SK-N-SH (cell line): ENCODE measurements around the gene RAMACL. TPM values are rescaled to one million over a fixed set of nuclear protein-coding genes. Genes with fewer than 3 reads are reported as not detected.
A peak's percentile ranks its signal among the peaks of the same experiment; 100 is the strongest.

Experiments
- CTCF ChIA-PET: fragments of 300-600, 350-600 bp; formaldehyde crosslinking; extraction: SDS; loops from one replicate; lab custom pipeline; 2021; lab: Yijun Ruan, JAX
- POLR2A ChIA-PET: fragments of 350-600 bp; sonication (Branson Sonifier 250); formaldehyde crosslinking; extraction: SDS; loops from one replicate; lab custom pipeline; 2020; ENCODE audit warnings: antibody characterized with exemption, inconsistent platforms; lab: Yijun Ruan, JAX
- DNase-seq: peaks from one replicate; pipeline ENCODE4 v3.0.0; 2012
- H2AFZ ChIP-seq: fragments of 200-600 bp; sonication (generic); 2 replicates; pipeline ENCODE4 v1.8.1; 2016; ENCODE audit warnings: antibody characterized with exemption, mild to moderate bottlenecking, low read depth
- H3F3A ChIP-seq: fragments of 200-600 bp; sonication (generic); replicated peaks from 2 replicates; pipeline ENCODE3; 2016; ENCODE audit warnings: antibody characterized with exemption, mild to moderate bottlenecking; ENCODE audit not compliant: insufficient read depth
- H3K27ac ChIP-seq, 2 experiments: fragments of 200-500 bp in 1 of 2; fragments of 200-600 bp in 1 of 2; sonication (Bioruptor generic) in 1 of 2; sonication (generic), shearing (Covaris generic) in 1 of 2; 2 replicates each; pipeline versions ENCODE4 v1.5.1 to v1.6.1; 2014 to 2016; ENCODE audit warnings: low read depth in 2 of 2, inconsistent platforms in 1 of 2, low read length in 1 of 2, mild to moderate bottlenecking in 1 of 2, mixed read lengths in 1 of 2
- H3K27me3 ChIP-seq: fragments of 200-600 bp; sonication (generic), shearing (Covaris generic); 2 replicates; pipeline ENCODE4 v1.6.1; 2016; ENCODE audit warnings: mixed run types; ENCODE audit not compliant: insufficient read depth
- H3K36me3 ChIP-seq, 2 experiments: fragments of 200-500 bp in 1 of 2; fragments of 200-600 bp in 1 of 2; sonication (Bioruptor generic) in 1 of 2; sonication (generic) in 1 of 2; replicated peaks in 1 of 2; 2 replicates each; pipeline versions ENCODE3 to v1.5.1; 2014 to 2016; ENCODE audit warnings: low read length in 1 of 2, mild to moderate bottlenecking in 1 of 2; ENCODE audit not compliant: insufficient read depth in 2 of 2, control insufficient read depth in 1 of 2
- H3K4me1 ChIP-seq, 2 experiments: fragments of 200-500 bp in 1 of 2; fragments of 200-600 bp in 1 of 2; sonication (Bioruptor generic) in 1 of 2; sonication (generic), shearing (Covaris generic) in 1 of 2; 2 replicates each; pipeline versions ENCODE4 v1.5.1 to v1.6.1; 2014 to 2016; ENCODE audit warnings: low read depth in 1 of 2, low read length in 1 of 2, mixed run types in 1 of 2; ENCODE audit not compliant: insufficient read depth in 2 of 2, control insufficient read depth in 1 of 2
- H3K4me2 ChIP-seq: fragments of 200-600 bp; sonication (generic), shearing (Covaris generic); 2 replicates; pipeline ENCODE4 v1.6.1; 2017; ENCODE audit warnings: mixed run types
- H3K4me3 ChIP-seq, 2 experiments: fragments of 200-500 bp in 1 of 2; fragments of 200-600 bp in 1 of 2; sonication (Bioruptor generic) in 1 of 2; sonication (generic), shearing (Covaris generic) in 1 of 2; 2 replicates each; pipeline versions ENCODE4 v1.5.1 to v1.8.1; 2014 to 2016; ENCODE audit warnings: low read depth in 2 of 2, inconsistent platforms in 1 of 2, low read length in 1 of 2, mild to moderate bottlenecking in 1 of 2, mixed read lengths in 1 of 2, moderate library complexity in 1 of 2
- H3K79me2 ChIP-seq: fragments of 200-600 bp; sonication (generic); 2 replicates; pipeline ENCODE4 v1.8.1; 2017; ENCODE audit warnings: mild to moderate bottlenecking; ENCODE audit not compliant: insufficient read depth
- H3K9ac ChIP-seq: fragments of 200-600 bp; sonication (generic); 2 replicates; pipeline ENCODE4 v1.6.1; 2017; ENCODE audit warnings: mixed run types
- H3K9me2 ChIP-seq: fragments of 200-600 bp; sonication (generic); 2 replicates; pipeline ENCODE4 v1.6.1; 2017; ENCODE audit warnings: mixed run types
- H3K9me3 ChIP-seq: fragments of 200-600 bp; sonication (generic); 2 replicates; pipeline ENCODE4 v1.6.1; 2017; ENCODE audit warnings: mixed run types, mild to moderate bottlenecking, moderate library complexity
- H4K20me1 ChIP-seq: fragments of 200-600 bp; sonication (generic); 2 replicates; pipeline ENCODE4 v1.6.1; 2017; ENCODE audit warnings: mild to moderate bottlenecking, mixed run types; ENCODE audit not compliant: insufficient read depth
- CHD2 ChIP-seq: fragments of 150-350 bp; IDR thresholded peaks from 2 replicates; pipeline ENCODE4 v1.6.1; 2018; ENCODE audit warnings: low read length; ENCODE audit not compliant: partially characterized antibody
- ELF1 ChIP-seq: IDR thresholded peaks from 2 replicates; pipeline ENCODE4 v1.4.0; 2012
- EP300 ChIP-seq, 2 experiments: IDR thresholded peaks; 2 replicates each; pipeline versions ENCODE4 v1.4.0 to v1.6.1; 2012; ENCODE audit warnings: borderline replicate concordance in 1 of 2, low read depth in 1 of 2, low read length in 1 of 2
- FOSL2 ChIP-seq: IDR thresholded peaks from 2 replicates; pipeline ENCODE4 v1.4.0; 2012; ENCODE audit warnings: low read depth, mild to moderate bottlenecking, moderate library complexity, borderline replicate concordance
- FOXJ3 ChIP-seq: sonication (generic); formaldehyde crosslinking; IDR thresholded peaks from 2 replicates; pipeline ENCODE4 v1.5.1; 2020; ENCODE audit warnings: mild to moderate bottlenecking, missing genetic modification reagents
- GATA2 ChIP-seq: sonication (generic); formaldehyde crosslinking; IDR thresholded peaks from 2 replicates; pipeline ENCODE4 v1.5.0; 2020; ENCODE audit warnings: mild to moderate bottlenecking, missing genetic modification reagents
- IRF3 ChIP-seq: fragments of 150-350 bp; IDR thresholded peaks from 2 replicates; pipeline ENCODE4 v1.6.1; 2016; ENCODE audit warnings: mild to moderate bottlenecking, low read depth, low read length
- JUND ChIP-seq: IDR thresholded peaks from 2 replicates; pipeline ENCODE4 v1.4.0; 2012
- MAX ChIP-seq: IDR thresholded peaks from 2 replicates; pipeline ENCODE4 v1.4.0; 2012; ENCODE audit warnings: low read depth
- MXI1 ChIP-seq: IDR thresholded peaks from 2 replicates; pipeline ENCODE4 v1.6.1; 2012; ENCODE audit warnings: mild to moderate bottlenecking, low read depth, low read length, improper control_type of control experiment
- RCOR1 ChIP-seq: fragments of 150-350 bp; IDR thresholded peaks from 2 replicates; pipeline ENCODE4 v1.6.1; 2017; ENCODE audit warnings: antibody characterized with exemption, low read length
- REST ChIP-seq: IDR thresholded peaks from 2 replicates; pipeline ENCODE4 v1.6.1; 2012; ENCODE audit warnings: mild to moderate bottlenecking, low read depth, low read length, moderate library complexity
- TAF1 ChIP-seq: IDR thresholded peaks from 2 replicates; pipeline ENCODE4 v1.6.1; 2012; ENCODE audit warnings: low read depth, mild to moderate bottlenecking, low read length, moderate library complexity, borderline replicate concordance
- TCF12 ChIP-seq: IDR thresholded peaks from 2 replicates; pipeline ENCODE4 v1.4.0; 2012
- WGBS: methylation state at CpG from one replicate; pipeline ENCODE4 v1.1.6; 2017; ENCODE audit warnings: low lambda C conversion rate; 5-methylcytosine and 5-hydroxymethylcytosine counted together
- polyA plus RNA-seq, 3 experiments: library from polyadenylated mRNA; depleted of rRNA; stranded (reverse); fragments of >200 nt; gene quantifications; 2 replicates each; pipeline ENCODE4 v1.2.3, GENCODE V29; 2012

RAMACL gene
- polyA plus RNA-seq, 1 of the 3 experiments (the other 2 are of a cell fraction): 0.10 TPM

- Histone ChIP-seq H3K79me2 (peaks cover 83% of the 10 kb centered on the region), H3K27ac (peak overlapping the region; percentile 93 to 97), H4K20me1 (no peaks in the 10 kb centered on the region; the same call in 1 of the 2 replicates), H3K9ac (peak overlapping the region; percentile 67; the same call in 1 of the 2 replicates), H3K4me3 (peak overlapping the region in 1 of 2 experiments; percentile 26; a peak in 2 of 4 replicates), H3K4me1 (peaks cover 37 to 75% of the 10 kb centered on the region in 2 experiments), H3F3A (peaks cover 41% of the 10 kb centered on the region), H2AFZ (no peak overlapping the region), H3K9me3 (no peaks in the 10 kb centered on the region), H3K4me2 (peak overlapping the region; percentile 78), H3K27me3 (no peaks in the 10 kb centered on the region), H3K9me2 (no peaks in the 10 kb centered on the region), H3K36me3 (peaks cover 19 to 21% of the 10 kb centered on the region in 2 experiments)
- WGBS: 69% methylated on average over 6 of the region's 6 CpGs
- ChIA-PET POLR2A (interaction anchor here (0.9 to 1.4 kb wide), 2 partner anchors 129 to 130 kb away, joined by 3 to 5 read pairs; no protein-coding TSS in a partner anchor), CTCF (interaction anchor here (0.9 to 1.5 kb wide), 6 partner anchors 69 to 186 kb away, joined by 3 to 4 read pairs (median 3); no protein-coding TSS in a partner anchor)
- DNase-seq: no peak
- TF ChIP-seq TCF12: no peak
- no peak for TF ChIP-seq IRF3
- TF ChIP-seq RCOR1: peak; percentile 28; the same call in 1 of the 2 replicates
- TF ChIP-seq FOSL2: no peak
- TF ChIP-seq EP300 (IDR thresholded peaks at IDR 0.05; ENCODE audit: borderline replicate concordance in 1 of 2, low read depth in 1 of 2, low read length in 1 of 2): peak in 1 of 2 experiments; percentile 51; a peak in 1 of 4 replicates
- TF ChIP-seq ELF1: no peak
- TF ChIP-seq JUND: no peak
- TF ChIP-seq MXI1: no peak
- peak; percentile 58 for TF ChIP-seq CHD2
- no peak for TF ChIP-seq MAX
- TF ChIP-seq FOXJ3 (CRISPR knock-in tag): 0 out of 2 replicates have a peak, but pooled peaks have one; percentile 42
- TF ChIP-seq GATA2 (CRISPR knock-in tag): peak; percentile 60
- TF ChIP-seq REST: no peak
- TF ChIP-seq TAF1: no peak
Measured at GRCh38 chr6:166621114-166621540, 34.6 kb upstream of the RAMACL start.
